Hair follicle dermal papilla cell (primary cell): ENCODE measurements around the gene MAPK8. TPM values are rescaled to one million over a fixed set of nuclear protein-coding genes. Genes with fewer than 3 reads are reported as not detected.

Experiments
- total RNA-seq: library from RNA; depleted of rRNA; stranded (reverse); fragments of >200 nt; gene quantifications from 2 replicates; pipeline ENCODE4 v1.2.3, GENCODE V29; 2012

MAPK8 gene
- 64.7 and 67.5 TPM in 2 replicates for total RNA-seq

DNA sequence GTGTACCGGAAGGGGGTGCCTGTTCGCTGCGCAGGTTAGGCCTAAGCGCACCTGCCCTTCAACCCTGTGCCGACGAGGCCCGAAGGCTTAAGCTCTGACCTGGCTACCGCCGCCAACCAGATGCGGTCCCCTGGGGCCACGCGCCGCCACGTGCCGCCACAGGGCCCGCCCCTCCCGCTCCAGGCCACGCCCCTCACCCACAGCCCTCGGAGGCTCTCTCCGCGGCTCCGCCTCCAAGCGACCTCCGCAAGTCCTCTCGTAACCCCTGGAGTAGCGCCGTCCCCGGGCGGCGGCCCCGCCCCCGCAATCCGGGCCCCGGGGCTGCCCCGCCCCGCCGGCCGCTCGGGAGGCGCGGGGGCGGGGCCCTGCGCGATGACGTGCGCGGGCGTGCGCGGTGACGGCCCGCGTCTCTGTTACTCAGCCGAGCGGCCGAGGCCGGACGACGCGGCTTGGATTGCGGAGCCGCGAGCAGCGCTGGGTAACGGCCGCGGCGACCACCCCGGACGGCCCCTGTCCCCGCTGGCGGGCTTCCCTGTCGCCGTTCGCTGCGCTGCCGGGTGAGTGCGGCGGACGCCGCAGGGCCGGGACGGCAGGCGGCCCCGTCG lies at the start of gene MAPK8:
TSS of gene MAPK8 (plus strand) at position 413 of the 605 bp plus-strand sequence. CDS start 94,984 bp downstream, outside the sequence.

GRCh38 chr10:48274636-48275035 lies 31.8 kb upstream of the MAPK8 start, which contains the start of gene FRMPD2:
Gene FRMPD2, minus strand, starts transcription at chr10:48274696. Its CDS starts 129 bp downstream, at chr10:48274567.

Other genes starting within 250 kb of the MAPK8 start
- gene FRMPD2, start 32.0 kb upstream of the MAPK8 start, total RNA-seq: not detected in 2 replicates